Measurements from ENCODE around the gene CARD19.

- TF ChIP-seq, protein P1, sequence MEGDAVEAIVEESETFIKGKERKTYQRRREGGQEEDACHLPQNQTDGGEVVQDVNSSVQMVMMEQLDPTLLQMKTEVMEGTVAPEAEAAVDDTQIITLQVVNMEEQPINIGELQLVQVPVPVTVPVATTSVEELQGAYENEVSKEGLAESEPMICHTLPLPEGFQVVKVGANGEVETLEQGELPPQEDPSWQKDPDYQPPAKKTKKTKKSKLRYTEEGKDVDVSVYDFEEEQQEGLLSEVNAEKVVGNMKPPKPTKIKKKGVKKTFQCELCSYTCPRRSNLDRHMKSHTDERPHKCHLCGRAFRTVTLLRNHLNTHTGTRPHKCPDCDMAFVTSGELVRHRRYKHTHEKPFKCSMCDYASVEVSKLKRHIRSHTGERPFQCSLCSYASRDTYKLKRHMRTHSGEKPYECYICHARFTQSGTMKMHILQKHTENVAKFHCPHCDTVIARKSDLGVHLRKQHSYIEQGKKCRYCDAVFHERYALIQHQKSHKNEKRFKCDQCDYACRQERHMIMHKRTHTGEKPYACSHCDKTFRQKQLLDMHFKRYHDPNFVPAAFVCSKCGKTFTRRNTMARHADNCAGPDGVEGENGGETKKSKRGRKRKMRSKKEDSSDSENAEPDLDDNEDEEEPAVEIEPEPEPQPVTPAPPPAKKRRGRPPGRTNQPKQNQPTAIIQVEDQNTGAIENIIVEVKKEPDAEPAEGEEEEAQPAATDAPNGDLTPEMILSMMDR (tag by site-specific recombination; IDR thresholded peaks at IDR 0.05), result no peak
- no peak for TF ChIP-seq ZNF274 (IDR thresholded peaks at IDR 0.05; ENCODE audit: low read length)
- no peak for TF ChIP-seq ZNF274 (tag by site-specific recombination; IDR thresholded peaks at IDR 0.05; ENCODE audit: borderline replicate concordance)
- no peak for TF ChIP-seq ZNF670 (tag by site-specific recombination; IDR thresholded peaks at IDR 0.05; ENCODE audit: low read depth)
- no peak for TF ChIP-seq ZBTB44 (tag by site-specific recombination; IDR thresholded peaks at IDR 0.05)
- TF ChIP-seq ZNF561 (tag by site-specific recombination; IDR thresholded peaks at IDR 0.05; ENCODE audit: borderline replicate concordance), result no peak
- TF ChIP-seq ZNF354C (tag by site-specific recombination; IDR thresholded peaks at IDR 0.05; ENCODE audit: borderline replicate concordance, low read depth), result no peak
- TF ChIP-seq, protein P2, sequence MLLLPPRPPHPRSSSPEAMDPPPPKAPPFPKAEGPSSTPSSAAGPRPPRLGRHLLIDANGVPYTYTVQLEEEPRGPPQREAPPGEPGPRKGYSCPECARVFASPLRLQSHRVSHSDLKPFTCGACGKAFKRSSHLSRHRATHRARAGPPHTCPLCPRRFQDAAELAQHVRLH (tag by site-specific recombination; IDR thresholded peaks at IDR 0.05), result no peak
- no peak for TF ChIP-seq MEIS1 (CRISPR knock-in tag; IDR thresholded peaks at IDR 0.05; ENCODE audit: borderline replicate concordance)
- no peak for TF ChIP-seq ZFP41 (tag by site-specific recombination; IDR thresholded peaks at IDR 0.05; ENCODE audit: borderline replicate concordance)
Observed at GRCh38 chr9:93117924-93118862, 22.2 kb downstream of the CARD19 start.

All from HEK293 (cell line).